OCI-LY1 (cell line): ENCODE data around the gene ZNF277.

ENCODE experiments used
- H2AFZ ChIP-seq: fragments of 200-600 bp; sonication (generic), shearing (Covaris generic); 2 replicates; pipeline ENCODE4 v1.6.0; 2014; ENCODE audit warnings: antibody characterized with exemption, mild to moderate bottlenecking, low read length
- H3F3A ChIP-seq: fragments of 200-600 bp; sonication (generic), shearing (Covaris generic); 2 replicates; pipeline ENCODE4 v1.6.0; 2014; ENCODE audit warnings: mild to moderate bottlenecking, antibody characterized with exemption, low read length, moderate library complexity; ENCODE audit not compliant: insufficient read depth
- H3K27ac ChIP-seq: fragments of 200-600 bp; sonication (generic); 2 replicates; pipeline ENCODE4 v1.5.1; 2014; ENCODE audit warnings: low read length, mixed run types, mild to moderate bottlenecking, low read depth; ENCODE audit not compliant: poor library complexity, severe bottlenecking
- H3K27me3 ChIP-seq: fragments of 200-600 bp; sonication (generic); 2 replicates; pipeline ENCODE4 v1.6.0; 2014; ENCODE audit warnings: antibody characterized with exemption, mild to moderate bottlenecking, low read length, moderate library complexity; ENCODE audit not compliant: insufficient read depth
- H3K36me3 ChIP-seq: fragments of 200-600 bp; sonication (generic); 2 replicates; pipeline ENCODE4 v1.6.1; 2014; ENCODE audit warnings: mild to moderate bottlenecking, antibody characterized with exemption, low read length, moderate library complexity, mixed read lengths; ENCODE audit not compliant: insufficient read depth
- H3K4me1 ChIP-seq: fragments of 200-600 bp; sonication (generic); 2 replicates; pipeline ENCODE4 v1.5.1; 2014; ENCODE audit warnings: mild to moderate bottlenecking, low read length, moderate library complexity; ENCODE audit not compliant: insufficient read depth, severe bottlenecking
- H3K4me2 ChIP-seq: fragments of 200-600 bp; sonication (generic), shearing (Covaris generic); 2 replicates; pipeline ENCODE4 v1.6.1; 2014; ENCODE audit warnings: low read length
- H3K4me3 ChIP-seq: fragments of 200-600 bp; sonication (generic); 2 replicates; pipeline ENCODE4 v1.5.1; 2014; ENCODE audit warnings: low read length, low read depth, mild to moderate bottlenecking, mixed read lengths; ENCODE audit not compliant: poor library complexity, severe bottlenecking
- H3K79me2 ChIP-seq: fragments of 200-600 bp; shearing (Covaris generic); 2 replicates; pipeline ENCODE4 v1.6.1; 2016; ENCODE audit warnings: mixed run types, low read length, mixed read lengths; ENCODE audit not compliant: insufficient read depth
- H3K9ac ChIP-seq: fragments of 200-600 bp; sonication (generic), shearing (Covaris generic); 2 replicates; pipeline ENCODE4 v1.6.1; 2014; ENCODE audit warnings: mild to moderate bottlenecking, low read length, mixed read lengths
- H3K9me2 ChIP-seq: fragments of 200-600 bp; sonication (generic), shearing (Covaris generic); 2 replicates; pipeline ENCODE4 v1.6.1; 2014; ENCODE audit warnings: low read depth, mild to moderate bottlenecking, low read length, mixed read lengths
- H3K9me3 ChIP-seq: fragments of 200-600 bp; shearing (Covaris generic); 2 replicates; pipeline ENCODE4 v1.6.1; 2014; ENCODE audit warnings: low read length, mixed read lengths
- H4K20me1 ChIP-seq: fragments of 200-600 bp; sonication (generic), shearing (Covaris generic); 2 replicates; pipeline ENCODE4 v1.6.0; 2016; ENCODE audit warnings: mild to moderate bottlenecking, low read length; ENCODE audit not compliant: insufficient read depth
- EZH2 ChIP-seq: fragments of 200-600 bp; sonication (generic), shearing (Covaris generic); IDR thresholded peaks from 2 replicates; pipeline ENCODE4 v1.8.0; 2017; ENCODE audit warnings: borderline replicate concordance, mixed run types, mild to moderate bottlenecking, antibody characterized with exemption, low read length, moderate library complexity, mixed read lengths
- TF ChIP-seq, protein P1 (sequence below): fragments of 200-600 bp; sonication (generic), shearing (Covaris generic); IDR thresholded peaks from 2 replicates; pipeline ENCODE4 v1.5.1; 2017; ENCODE audit warnings: mild to moderate bottlenecking, antibody characterized with exemption, low read length, moderate library complexity, mixed read lengths

ZNF277 gene

DNA sequence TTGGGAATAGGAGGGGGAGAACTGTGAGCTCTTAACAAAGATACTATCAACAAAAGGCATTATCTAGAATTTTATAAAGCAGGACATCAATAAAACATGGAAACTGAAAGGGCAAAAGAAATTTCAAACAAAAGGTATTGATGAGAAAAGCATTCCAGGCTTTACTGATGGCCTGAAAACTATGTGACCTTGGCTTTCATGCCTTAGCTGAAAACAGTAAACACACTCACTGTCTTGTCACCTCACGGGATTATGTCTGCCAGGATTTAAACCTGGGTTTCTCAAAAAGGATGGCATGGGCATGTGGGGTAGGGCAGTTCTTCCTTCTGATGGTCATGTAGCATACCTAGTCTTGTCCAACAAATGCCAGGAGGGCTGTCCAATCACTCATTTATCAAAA lies 23.2 kb upstream of the ZNF277 start:
- TF ChIP-seq EZH2: no peak
- TF ChIP-seq, protein P1, sequence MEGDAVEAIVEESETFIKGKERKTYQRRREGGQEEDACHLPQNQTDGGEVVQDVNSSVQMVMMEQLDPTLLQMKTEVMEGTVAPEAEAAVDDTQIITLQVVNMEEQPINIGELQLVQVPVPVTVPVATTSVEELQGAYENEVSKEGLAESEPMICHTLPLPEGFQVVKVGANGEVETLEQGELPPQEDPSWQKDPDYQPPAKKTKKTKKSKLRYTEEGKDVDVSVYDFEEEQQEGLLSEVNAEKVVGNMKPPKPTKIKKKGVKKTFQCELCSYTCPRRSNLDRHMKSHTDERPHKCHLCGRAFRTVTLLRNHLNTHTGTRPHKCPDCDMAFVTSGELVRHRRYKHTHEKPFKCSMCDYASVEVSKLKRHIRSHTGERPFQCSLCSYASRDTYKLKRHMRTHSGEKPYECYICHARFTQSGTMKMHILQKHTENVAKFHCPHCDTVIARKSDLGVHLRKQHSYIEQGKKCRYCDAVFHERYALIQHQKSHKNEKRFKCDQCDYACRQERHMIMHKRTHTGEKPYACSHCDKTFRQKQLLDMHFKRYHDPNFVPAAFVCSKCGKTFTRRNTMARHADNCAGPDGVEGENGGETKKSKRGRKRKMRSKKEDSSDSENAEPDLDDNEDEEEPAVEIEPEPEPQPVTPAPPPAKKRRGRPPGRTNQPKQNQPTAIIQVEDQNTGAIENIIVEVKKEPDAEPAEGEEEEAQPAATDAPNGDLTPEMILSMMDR: no peak

GRCh38 chr7:112184455-112184854 lies 22.0 kb upstream of the ZNF277 start:
- no peaks in the 10 kb centered on the region for H3K79me2 ChIP-seq
- TF ChIP-seq, protein P1: no peak
- no peak for TF ChIP-seq EZH2
- H3K36me3 ChIP-seq: no peaks in the 10 kb centered on the region
- no peaks in the 10 kb centered on the region for H3K9me3 ChIP-seq
- H3K4me3 ChIP-seq: no peak overlapping the region
- no peaks in the 10 kb centered on the region for H4K20me1 ChIP-seq
- H2AFZ ChIP-seq: no peak overlapping the region
- H3K4me1 ChIP-seq: no peaks in the 10 kb centered on the region
- no peaks in the 10 kb centered on the region for H3K9me2 ChIP-seq
- no peak overlapping the region for H3K4me2 ChIP-seq
- no peak overlapping the region for H3K9ac ChIP-seq
- H3K27ac ChIP-seq: no peak overlapping the region
- no peaks in the 10 kb centered on the region for H3F3A ChIP-seq
- H3K27me3 ChIP-seq: no peaks in the 10 kb centered on the region

More for the DNA sequence above, 23.2 kb upstream of the ZNF277 start:
- Histone ChIP-seq H3K4me1 (no peaks in the 10 kb centered on the region), H2AFZ (no peak overlapping the region), H3K27ac (no peak overlapping the region), H3K36me3 (no peaks in the 10 kb centered on the region), H3F3A (no peaks in the 10 kb centered on the region), H3K9me2 (no peaks in the 10 kb centered on the region), H3K4me3 (no peak overlapping the region), H3K9me3 (no peaks in the 10 kb centered on the region), H3K79me2 (no peaks in the 10 kb centered on the region), H4K20me1 (no peaks in the 10 kb centered on the region), H3K9ac (no peak overlapping the region), H3K27me3 (no peaks in the 10 kb centered on the region), H3K4me2 (no peak overlapping the region)

GRCh38 chr7:112185005-112185834 lies 21.3 kb upstream of the ZNF277 start:
- no peaks in the 10 kb centered on the region for H3K9me3 ChIP-seq
- H3K4me1 ChIP-seq: no peaks in the 10 kb centered on the region
- no peak overlapping the region for H3K27ac ChIP-seq
- no peaks in the 10 kb centered on the region for H3K79me2 ChIP-seq
- no peaks in the 10 kb centered on the region for H3K36me3 ChIP-seq
- H3K4me3 ChIP-seq: no peak overlapping the region
- H3K27me3 ChIP-seq: no peaks in the 10 kb centered on the region
- no peak overlapping the region for H3K4me2 ChIP-seq
- TF ChIP-seq, protein P1: no peak
- TF ChIP-seq EZH2: no peak
- H2AFZ ChIP-seq: no peak overlapping the region
- no peaks in the 10 kb centered on the region for H4K20me1 ChIP-seq
- H3F3A ChIP-seq: no peaks in the 10 kb centered on the region
- no peaks in the 10 kb centered on the region for H3K9me2 ChIP-seq
- H3K9ac ChIP-seq: no peak overlapping the region
